HepG2 (cell line): ENCODE measurements around the gene POFUT2. TPM values are rescaled to one million over a fixed set of nuclear protein-coding genes. Genes with fewer than 3 reads are reported as not detected.

Source experiments
- CHD4 ChIP-seq: fragments of 200-600 bp; sonication (generic); IDR thresholded peaks from 2 replicates; pipeline ENCODE4 v1.7.0; 2017; ENCODE audit warnings: mild to moderate bottlenecking, low read length, borderline replicate concordance
- FOSL1 ChIP-seq: sonication (generic); formaldehyde crosslinking; IDR thresholded peaks from 2 replicates; pipeline ENCODE4 v1.9.0; 2021; ENCODE audit warnings: missing genetic modification reagents, borderline replicate concordance
- GABPA ChIP-seq, 2 experiments: IDR thresholded peaks; 2 replicates each; pipeline ENCODE4 v1.6.1; 2011 to 2016; ENCODE audit warnings: low read depth in 2 of 2, low read length in 1 of 2, missing biosample characterization in 1 of 2, missing genetic modification characterization in 1 of 2
- PCBP1 ChIP-seq: fragments of 200-400 bp; formaldehyde crosslinking; IDR thresholded peaks from 2 replicates; pipeline ENCODE4 v1.6.1; 2017; ENCODE audit warnings: mild to moderate bottlenecking, low read depth, low read length, borderline replicate concordance
- SOX6 ChIP-seq, 2 experiments: fragments of 450-650 bp in 1 of 2; sonication (generic) in 1 of 2; formaldehyde crosslinking in 1 of 2; IDR thresholded peaks; 2 replicates each; pipeline versions ENCODE4 v1.4.0 to v1.6.1; 2017 to 2020; ENCODE audit warnings: antibody characterized with exemption in 1 of 2, mild to moderate bottlenecking in 1 of 2, missing genetic modification reagents in 1 of 2
- TAF1 ChIP-seq: sonication (generic); formaldehyde crosslinking; IDR thresholded peaks from 2 replicates; pipeline ENCODE4 v1.4.0; 2020; ENCODE audit warnings: missing genetic modification reagents
- ZBTB33 ChIP-seq: sonication (generic); formaldehyde crosslinking; IDR thresholded peaks from 2 replicates; pipeline ENCODE4 v1.4.0; 2020; ENCODE audit warnings: missing genetic modification reagents
- ZBTB49 ChIP-seq: sonication (generic); formaldehyde crosslinking; IDR thresholded peaks from 2 replicates; pipeline ENCODE4 v1.4.0; 2020; ENCODE audit warnings: missing genetic modification reagents, borderline replicate concordance
- ZFX ChIP-seq: sonication (generic); formaldehyde crosslinking; IDR thresholded peaks from 2 replicates; pipeline ENCODE4 v1.4.0; 2020; ENCODE audit warnings: mild to moderate bottlenecking, low read depth, missing genetic modification reagents, moderate library complexity
- ZNF468 ChIP-seq: sonication (generic); formaldehyde crosslinking; IDR thresholded peaks from 2 replicates; pipeline ENCODE4 v1.8.0; 2022; ENCODE audit warnings: mild to moderate bottlenecking, moderate library complexity, missing genetic modification reagents
- ZNF501 ChIP-seq: sonication (generic); formaldehyde crosslinking; IDR thresholded peaks from 2 replicates; pipeline ENCODE4 v1.5.1; 2020; ENCODE audit warnings: mild to moderate bottlenecking, moderate library complexity, missing genetic modification reagents
- ZNF878 ChIP-seq: sonication (generic); formaldehyde crosslinking; IDR thresholded peaks from 2 replicates; pipeline ENCODE4 v1.8.1; 2023; ENCODE audit warnings: mild to moderate bottlenecking, missing genetic modification reagents, moderate library complexity
- polyA plus RNA-seq, 8 experiments: library from polyadenylated mRNA; depleted of rRNA in 3 of 8; stranded (reverse) in 7 of 8; unstranded in 1 of 8; fragments of >200 nt; fragmentation: Illumina TruSeq in 4 of 8; extraction: Trizol in 4 of 8; gene quantifications; 2 replicates each; pipeline versions ENCODE4 v1.2.1 to v1.2.3, GENCODE V29; 2011 to 2016; ENCODE audit warnings: low read depth in 4 of 8, missing spikeins in 1 of 8, mixed read lengths in 1 of 8; ENCODE audit not compliant: insufficient read depth in 1 of 8
- total RNA-seq, 5 experiments: library from RNA; depleted of rRNA; stranded (reverse); fragments of >200 nt; fragmentation: Illumina TruSeq; extraction: Trizol; gene quantifications; 2 replicates each; pipeline ENCODE4 v1.2.3, GENCODE V29; 2016; ENCODE audit warnings: low read depth in 1 of 5
- TF ChIP-seq, protein P1 (sequence below): sonication (generic); formaldehyde crosslinking; IDR thresholded peaks from 2 replicates; pipeline ENCODE4 v1.4.0; 2020; ENCODE audit warnings: missing genetic modification reagents
- TF ChIP-seq, protein P2 (sequence below), 2 experiments: IDR thresholded peaks; 2 replicates each; pipeline ENCODE4 v1.6.1; 2011 to 2012; ENCODE audit warnings: low read length in 2 of 2, borderline replicate concordance in 1 of 2, low read depth in 1 of 2, mild to moderate bottlenecking in 1 of 2, moderate library complexity in 1 of 2

Gene POFUT2
- total and polyA plus RNA-seq, 2 of the 13 experiments (the other 11 are each of a cell fraction or from before 2014, with no cell fraction given), result 22.8 to 24.0 TPM

DNA sequence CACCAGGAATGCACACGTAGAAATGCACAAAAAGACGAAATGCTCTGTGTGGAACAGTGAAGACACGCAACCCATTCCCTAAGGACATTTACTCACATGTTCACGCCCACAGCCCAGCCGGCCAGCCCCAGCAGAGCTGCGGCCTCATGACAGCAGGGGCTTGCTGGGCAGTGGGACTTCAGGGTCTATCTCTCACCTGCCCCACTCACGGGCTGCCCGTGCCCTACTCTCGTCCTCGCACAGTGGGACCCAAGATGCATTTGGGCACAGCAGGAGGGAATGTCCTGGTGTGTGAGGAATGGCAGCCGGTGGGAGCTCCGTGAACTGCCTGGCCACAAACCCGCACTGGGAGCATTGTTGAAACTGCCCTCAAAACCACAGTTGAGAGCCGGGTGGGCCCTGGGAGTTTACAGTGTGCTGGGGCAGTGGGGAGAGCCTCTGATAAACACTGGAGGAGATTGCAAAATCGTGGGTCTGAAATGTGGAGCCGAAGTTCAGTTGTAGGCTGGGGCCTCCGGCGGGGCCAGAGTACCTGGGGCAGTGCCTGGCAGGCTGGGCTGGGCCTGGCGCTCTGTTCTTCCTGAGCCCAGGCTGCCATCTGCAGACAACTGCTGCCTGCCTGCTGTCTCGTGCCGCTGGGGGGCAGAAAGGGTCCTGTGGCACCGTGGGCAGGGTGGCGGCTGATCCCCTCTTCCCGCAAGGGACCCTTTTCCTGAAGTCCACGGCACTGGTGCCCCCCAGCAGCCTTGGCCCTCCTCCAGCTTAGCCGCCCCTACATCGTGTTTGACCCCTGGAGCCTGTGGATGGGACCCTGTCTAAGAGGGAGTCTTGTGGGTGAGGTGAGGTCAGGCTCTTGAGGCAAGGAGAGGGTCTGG is 20.7 kb upstream of the POFUT2 start (continued):
- TF ChIP-seq, protein P1, sequence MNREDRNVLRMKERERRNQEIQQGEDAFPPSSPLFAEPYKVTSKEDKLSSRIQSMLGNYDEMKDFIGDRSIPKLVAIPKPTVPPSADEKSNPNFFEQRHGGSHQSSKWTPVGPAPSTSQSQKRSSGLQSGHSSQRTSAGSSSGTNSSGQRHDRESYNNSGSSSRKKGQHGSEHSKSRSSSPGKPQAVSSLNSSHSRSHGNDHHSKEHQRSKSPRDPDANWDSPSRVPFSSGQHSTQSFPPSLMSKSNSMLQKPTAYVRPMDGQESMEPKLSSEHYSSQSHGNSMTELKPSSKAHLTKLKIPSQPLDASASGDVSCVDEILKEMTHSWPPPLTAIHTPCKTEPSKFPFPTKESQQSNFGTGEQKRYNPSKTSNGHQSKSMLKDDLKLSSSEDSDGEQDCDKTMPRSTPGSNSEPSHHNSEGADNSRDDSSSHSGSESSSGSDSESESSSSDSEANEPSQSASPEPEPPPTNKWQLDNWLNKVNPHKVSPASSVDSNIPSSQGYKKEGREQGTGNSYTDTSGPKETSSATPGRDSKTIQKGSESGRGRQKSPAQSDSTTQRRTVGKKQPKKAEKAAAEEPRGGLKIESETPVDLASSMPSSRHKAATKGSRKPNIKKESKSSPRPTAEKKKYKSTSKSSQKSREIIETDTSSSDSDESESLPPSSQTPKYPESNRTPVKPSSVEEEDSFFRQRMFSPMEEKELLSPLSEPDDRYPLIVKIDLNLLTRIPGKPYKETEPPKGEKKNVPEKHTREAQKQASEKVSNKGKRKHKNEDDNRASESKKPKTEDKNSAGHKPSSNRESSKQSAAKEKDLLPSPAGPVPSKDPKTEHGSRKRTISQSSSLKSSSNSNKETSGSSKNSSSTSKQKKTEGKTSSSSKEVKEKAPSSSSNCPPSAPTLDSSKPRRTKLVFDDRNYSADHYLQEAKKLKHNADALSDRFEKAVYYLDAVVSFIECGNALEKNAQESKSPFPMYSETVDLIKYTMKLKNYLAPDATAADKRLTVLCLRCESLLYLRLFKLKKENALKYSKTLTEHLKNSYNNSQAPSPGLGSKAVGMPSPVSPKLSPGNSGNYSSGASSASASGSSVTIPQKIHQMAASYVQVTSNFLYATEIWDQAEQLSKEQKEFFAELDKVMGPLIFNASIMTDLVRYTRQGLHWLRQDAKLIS (CRISPR knock-in tag), result no peak
- TF ChIP-seq ZNF468 (CRISPR knock-in tag) (no peak), ZFX (CRISPR knock-in tag) (peak; percentile 90), PCBP1 (0 out of 2 replicates have a peak, but pooled peaks have one; percentile 59), ZNF878 (CRISPR knock-in tag) (0 out of 2 replicates have a peak, but pooled peaks have one; percentile 40), TAF1 (CRISPR knock-in tag) (peak; percentile 50; the same call in 1 of the 2 replicates), SOX6 (IDR thresholded peaks at IDR 0.05) (no peak), SOX6 (CRISPR knock-in tag; IDR thresholded peaks at IDR 0.05) (peak; percentile 86), CHD4 (peak; percentile 89; the same call in 1 of the 2 replicates), ZBTB33 (CRISPR knock-in tag) (0 out of 2 replicates have a peak, but pooled peaks have one; percentile 22), ZBTB49 (no peak), FOSL1 (CRISPR knock-in tag) (no peak), GABPA (IDR thresholded peaks at IDR 0.05; ENCODE audit: low read depth, low read length) (no peak), GABPA (CRISPR knock-in tag; IDR thresholded peaks at IDR 0.05; ENCODE audit: low read depth) (no peak), ZNF501 (peak; percentile 27; the same call in 1 of the 2 replicates)
- TF ChIP-seq, protein P2, sequence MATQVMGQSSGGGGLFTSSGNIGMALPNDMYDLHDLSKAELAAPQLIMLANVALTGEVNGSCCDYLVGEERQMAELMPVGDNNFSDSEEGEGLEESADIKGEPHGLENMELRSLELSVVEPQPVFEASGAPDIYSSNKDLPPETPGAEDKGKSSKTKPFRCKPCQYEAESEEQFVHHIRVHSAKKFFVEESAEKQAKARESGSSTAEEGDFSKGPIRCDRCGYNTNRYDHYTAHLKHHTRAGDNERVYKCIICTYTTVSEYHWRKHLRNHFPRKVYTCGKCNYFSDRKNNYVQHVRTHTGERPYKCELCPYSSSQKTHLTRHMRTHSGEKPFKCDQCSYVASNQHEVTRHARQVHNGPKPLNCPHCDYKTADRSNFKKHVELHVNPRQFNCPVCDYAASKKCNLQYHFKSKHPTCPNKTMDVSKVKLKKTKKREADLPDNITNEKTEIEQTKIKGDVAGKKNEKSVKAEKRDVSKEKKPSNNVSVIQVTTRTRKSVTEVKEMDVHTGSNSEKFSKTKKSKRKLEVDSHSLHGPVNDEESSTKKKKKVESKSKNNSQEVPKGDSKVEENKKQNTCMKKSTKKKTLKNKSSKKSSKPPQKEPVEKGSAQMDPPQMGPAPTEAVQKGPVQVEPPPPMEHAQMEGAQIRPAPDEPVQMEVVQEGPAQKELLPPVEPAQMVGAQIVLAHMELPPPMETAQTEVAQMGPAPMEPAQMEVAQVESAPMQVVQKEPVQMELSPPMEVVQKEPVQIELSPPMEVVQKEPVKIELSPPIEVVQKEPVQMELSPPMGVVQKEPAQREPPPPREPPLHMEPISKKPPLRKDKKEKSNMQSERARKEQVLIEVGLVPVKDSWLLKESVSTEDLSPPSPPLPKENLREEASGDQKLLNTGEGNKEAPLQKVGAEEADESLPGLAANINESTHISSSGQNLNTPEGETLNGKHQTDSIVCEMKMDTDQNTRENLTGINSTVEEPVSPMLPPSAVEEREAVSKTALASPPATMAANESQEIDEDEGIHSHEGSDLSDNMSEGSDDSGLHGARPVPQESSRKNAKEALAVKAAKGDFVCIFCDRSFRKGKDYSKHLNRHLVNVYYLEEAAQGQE (IDR thresholded peaks at IDR 0.05; ENCODE audit: borderline replicate concordance in 1 of 2, low read depth in 1 of 2, low read length in 2 of 2), result peak in 1 of 2 experiments; percentile 26; a peak in 1 of 4 replicates
